ENCODE results near the gene RGL2.

GRCh38 chr6:33292996-33293682, 5.6 kb downstream of the RGL2 start:
- TF ChIP-seq CTCF (IDR thresholded peaks at IDR 0.05) (no peak), POLR2A (IDR thresholded peaks at IDR 0.05) (no peak)
